HepG2 (cell line): ENCODE data around the gene KHNYN. TPM values are rescaled to one million over a fixed set of nuclear protein-coding genes. Genes with fewer than 3 reads are reported as not detected.
A peak's percentile ranks its signal among the peaks of the same experiment; 100 is the strongest.

Source experiments
- CSRNP2 ChIP-seq: sonication (generic); formaldehyde crosslinking; conservative IDR thresholded peaks from 2 replicates; pipeline ENCODE4 v1.8.0; 2022; ENCODE audit warnings: low read depth, missing genetic modification reagents
- DNMT3B ChIP-seq: conservative IDR thresholded peaks from 2 replicates; pipeline ENCODE4 v1.6.1; 2016; ENCODE audit warnings: missing biosample characterization, control low read depth
- FOXO4 ChIP-seq: sonication (generic); formaldehyde crosslinking; conservative IDR thresholded peaks from 2 replicates; pipeline ENCODE4 v1.8.1; 2023; ENCODE audit warnings: missing genetic modification reagents
- GABPA ChIP-seq, 2 experiments: IDR thresholded peaks; 2 replicates each; pipeline ENCODE4 v1.6.1; 2011 to 2016; ENCODE audit warnings: low read depth in 2 of 2, low read length in 1 of 2, missing biosample characterization in 1 of 2, missing genetic modification characterization in 1 of 2
- HOXA7 ChIP-seq: sonication (generic); formaldehyde crosslinking; IDR thresholded peaks from 2 replicates; pipeline ENCODE4 v1.8.1; 2022; ENCODE audit warnings: mild to moderate bottlenecking, missing genetic modification reagents, moderate library complexity
- KDM3A ChIP-seq: IDR thresholded peaks from 2 replicates; pipeline ENCODE4 v1.6.1; 2018; ENCODE audit warnings: low read depth, missing compliant biosample characterization
- TEAD3 ChIP-seq: optimal IDR thresholded peaks from 2 replicates; pipeline ENCODE3; 2016; ENCODE audit warnings: borderline replicate concordance
- ZMYM4 ChIP-seq: sonication (generic); formaldehyde crosslinking; IDR thresholded peaks from 2 replicates; pipeline ENCODE4 v1.8.1; 2023; ENCODE audit warnings: mild to moderate bottlenecking, missing genetic modification reagents
- ZNF253 ChIP-seq: sonication (generic); formaldehyde crosslinking; IDR thresholded peaks from 2 replicates; pipeline ENCODE4 v1.8.0; 2022; ENCODE audit warnings: mild to moderate bottlenecking, missing genetic modification reagents, borderline replicate concordance
- ZNF292 ChIP-seq: sonication (generic); formaldehyde crosslinking; IDR thresholded peaks from 2 replicates; pipeline ENCODE4 v1.8.1; 2022; ENCODE audit warnings: mild to moderate bottlenecking, low read depth, missing genetic modification reagents, borderline replicate concordance
- ZNF543 ChIP-seq: sonication (generic); formaldehyde crosslinking; IDR thresholded peaks from 2 replicates; pipeline ENCODE4 v1.4.0; 2020; ENCODE audit warnings: mild to moderate bottlenecking, missing genetic modification reagents
- polyA plus RNA-seq, 8 experiments: library from polyadenylated mRNA; depleted of rRNA in 3 of 8; stranded (reverse) in 7 of 8; unstranded in 1 of 8; fragments of >200 nt; fragmentation: Illumina TruSeq in 4 of 8; extraction: Trizol in 4 of 8; gene quantifications; 2 replicates each; pipeline versions ENCODE4 v1.2.1 to v1.2.3, GENCODE V29; 2011 to 2016; ENCODE audit warnings: low read depth in 4 of 8, missing spikeins in 1 of 8, mixed read lengths in 1 of 8; ENCODE audit not compliant: insufficient read depth in 1 of 8
- total RNA-seq, 5 experiments: library from RNA; depleted of rRNA; stranded (reverse); fragments of >200 nt; fragmentation: Illumina TruSeq; extraction: Trizol; gene quantifications; 2 replicates each; pipeline ENCODE4 v1.2.3, GENCODE V29; 2016; ENCODE audit warnings: low read depth in 1 of 5
- TF ChIP-seq, protein P1 (sequence below): IDR thresholded peaks from 2 replicates; pipeline ENCODE4 v1.6.1; 2018; ENCODE audit warnings: missing genetic modification reagents
- TF ChIP-seq, protein P2 (sequence below): sonication (generic); formaldehyde crosslinking; IDR thresholded peaks from 2 replicates; pipeline ENCODE4 v1.5.0; 2020; ENCODE audit warnings: mild to moderate bottlenecking, missing genetic modification reagents, borderline replicate concordance

KHNYN gene
- total and polyA plus RNA-seq, 2 of the 13 experiments (the other 11 are each of a cell fraction or from before 2014, with no cell fraction given): 52.8 to 75.7 TPM

- no peak for TF ChIP-seq CSRNP2 (CRISPR knock-in tag)
- TF ChIP-seq ZNF253 (CRISPR knock-in tag): no peak
- peak; percentile 73 for TF ChIP-seq ZMYM4 (CRISPR knock-in tag)
- TF ChIP-seq GABPA (IDR thresholded peaks at IDR 0.05; ENCODE audit: low read depth, low read length): no peak
- no peak for TF ChIP-seq GABPA (CRISPR knock-in tag; IDR thresholded peaks at IDR 0.05; ENCODE audit: low read depth)
- TF ChIP-seq, protein P1, sequence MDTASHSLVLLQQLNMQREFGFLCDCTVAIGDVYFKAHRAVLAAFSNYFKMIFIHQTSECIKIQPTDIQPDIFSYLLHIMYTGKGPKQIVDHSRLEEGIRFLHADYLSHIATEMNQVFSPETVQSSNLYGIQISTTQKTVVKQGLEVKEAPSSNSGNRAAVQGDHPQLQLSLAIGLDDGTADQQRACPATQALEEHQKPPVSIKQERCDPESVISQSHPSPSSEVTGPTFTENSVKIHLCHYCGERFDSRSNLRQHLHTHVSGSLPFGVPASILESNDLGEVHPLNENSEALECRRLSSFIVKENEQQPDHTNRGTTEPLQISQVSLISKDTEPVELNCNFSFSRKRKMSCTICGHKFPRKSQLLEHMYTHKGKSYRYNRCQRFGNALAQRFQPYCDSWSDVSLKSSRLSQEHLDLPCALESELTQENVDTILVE: peak; percentile 76
- TF ChIP-seq KDM3A (CRISPR knock-in tag): peak; percentile 82; the same call in 1 of the 2 replicates
- peak; percentile 66 for TF ChIP-seq TEAD3 (CRISPR knock-in tag)
- no peak for TF ChIP-seq HOXA7 (CRISPR knock-in tag)
- TF ChIP-seq FOXO4 (CRISPR knock-in tag): no peak
- 0 out of 2 replicates have a peak, but pooled peaks have one; percentile 48 for TF ChIP-seq DNMT3B (CRISPR knock-in tag)
- peak; percentile 79 for TF ChIP-seq ZNF543 (CRISPR knock-in tag)
- TF ChIP-seq, protein P2, sequence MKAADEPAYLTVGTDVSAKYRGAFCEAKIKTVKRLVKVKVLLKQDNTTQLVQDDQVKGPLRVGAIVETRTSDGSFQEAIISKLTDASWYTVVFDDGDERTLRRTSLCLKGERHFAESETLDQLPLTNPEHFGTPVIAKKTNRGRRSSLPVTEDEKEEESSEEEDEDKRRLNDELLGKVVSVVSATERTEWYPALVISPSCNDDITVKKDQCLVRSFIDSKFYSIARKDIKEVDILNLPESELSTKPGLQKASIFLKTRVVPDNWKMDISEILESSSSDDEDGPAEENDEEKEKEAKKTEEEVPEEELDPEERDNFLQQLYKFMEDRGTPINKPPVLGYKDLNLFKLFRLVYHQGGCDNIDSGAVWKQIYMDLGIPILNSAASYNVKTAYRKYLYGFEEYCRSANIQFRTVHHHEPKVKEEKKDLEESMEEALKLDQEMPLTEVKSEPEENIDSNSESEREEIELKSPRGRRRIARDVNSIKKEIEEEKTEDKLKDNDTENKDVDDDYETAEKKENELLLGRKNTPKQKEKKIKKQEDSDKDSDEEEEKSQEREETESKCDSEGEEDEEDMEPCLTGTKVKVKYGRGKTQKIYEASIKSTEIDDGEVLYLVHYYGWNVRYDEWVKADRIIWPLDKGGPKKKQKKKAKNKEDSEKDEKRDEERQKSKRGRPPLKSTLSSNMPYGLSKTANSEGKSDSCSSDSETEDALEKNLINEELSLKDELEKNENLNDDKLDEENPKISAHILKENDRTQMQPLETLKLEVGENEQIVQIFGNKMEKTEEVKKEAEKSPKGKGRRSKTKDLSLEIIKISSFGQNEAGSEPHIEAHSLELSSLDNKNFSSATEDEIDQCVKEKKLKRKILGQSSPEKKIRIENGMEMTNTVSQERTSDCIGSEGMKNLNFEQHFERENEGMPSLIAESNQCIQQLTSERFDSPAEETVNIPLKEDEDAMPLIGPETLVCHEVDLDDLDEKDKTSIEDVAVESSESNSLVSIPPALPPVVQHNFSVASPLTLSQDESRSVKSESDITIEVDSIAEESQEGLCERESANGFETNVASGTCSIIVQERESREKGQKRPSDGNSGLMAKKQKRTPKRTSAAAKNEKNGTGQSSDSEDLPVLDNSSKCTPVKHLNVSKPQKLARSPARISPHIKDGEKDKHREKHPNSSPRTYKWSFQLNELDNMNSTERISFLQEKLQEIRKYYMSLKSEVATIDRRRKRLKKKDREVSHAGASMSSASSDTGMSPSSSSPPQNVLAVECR: peak; percentile 74; the same call in 1 of the 2 replicates
- peak; percentile 99 for TF ChIP-seq ZNF292 (CRISPR knock-in tag)
These were observed 2.7 kb upstream of the KHNYN start (continued) for GRCh38 chr14:24426912-24427536.
